PFSK-1 (cell line): ENCODE measurements around the gene PATE3. TPM values are rescaled to one million over a fixed set of nuclear protein-coding genes. Genes with fewer than 3 reads are reported as not detected.

Source experiments
- FOXP2 ChIP-seq: optimal IDR thresholded peaks from 2 replicates; pipeline ENCODE3; 2011; ENCODE audit warnings: borderline replicate concordance, control low read depth, inconsistent platforms; ENCODE audit not compliant: insufficient read depth; ENCODE audit errors: extremely low read length, extremely low read depth
- POLR2AphosphoS5 ChIP-seq: IDR thresholded peaks from 2 replicates; pipeline ENCODE4 v1.6.1; 2012; ENCODE audit warnings: low read depth, mild to moderate bottlenecking, control low read depth, low read length, moderate library complexity
- SIN3A ChIP-seq: IDR thresholded peaks from 2 replicates; pipeline ENCODE4 v1.6.1; 2012; ENCODE audit warnings: mild to moderate bottlenecking, low read length, moderate library complexity, borderline replicate concordance; ENCODE audit not compliant: insufficient read depth
- TAF1 ChIP-seq: IDR thresholded peaks from 2 replicates; pipeline ENCODE4 v1.6.1; 2012; ENCODE audit warnings: low read length, control low read depth, borderline replicate concordance; ENCODE audit not compliant: insufficient read depth
- polyA plus RNA-seq: library from polyadenylated mRNA; unstranded; fragments of >200 nt; gene quantifications from one replicate; pipeline ENCODE4 v1.2.1, GENCODE V29; 2012; ENCODE audit warnings: low read depth, missing spikeins; ENCODE audit not compliant: insufficient read length
- TF ChIP-seq, protein P1 (sequence below), 2 experiments: IDR thresholded peaks; 2 replicates each; pipeline versions ENCODE4 v1.6.1 to v1.8.0; 2011 to 2012; ENCODE audit warnings: low read depth in 2 of 2, low read length in 2 of 2, control low read depth in 1 of 2, inconsistent platforms in 1 of 2, mild to moderate bottlenecking in 1 of 2, moderate library complexity in 1 of 2; ENCODE audit not compliant: insufficient read depth in 1 of 2

The PATE3 gene, protein sequence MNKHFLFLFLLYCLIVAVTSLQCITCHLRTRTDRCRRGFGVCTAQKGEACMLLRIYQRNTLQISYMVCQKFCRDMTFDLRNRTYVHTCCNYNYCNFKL
- polyA plus RNA-seq = not detected

DNA sequence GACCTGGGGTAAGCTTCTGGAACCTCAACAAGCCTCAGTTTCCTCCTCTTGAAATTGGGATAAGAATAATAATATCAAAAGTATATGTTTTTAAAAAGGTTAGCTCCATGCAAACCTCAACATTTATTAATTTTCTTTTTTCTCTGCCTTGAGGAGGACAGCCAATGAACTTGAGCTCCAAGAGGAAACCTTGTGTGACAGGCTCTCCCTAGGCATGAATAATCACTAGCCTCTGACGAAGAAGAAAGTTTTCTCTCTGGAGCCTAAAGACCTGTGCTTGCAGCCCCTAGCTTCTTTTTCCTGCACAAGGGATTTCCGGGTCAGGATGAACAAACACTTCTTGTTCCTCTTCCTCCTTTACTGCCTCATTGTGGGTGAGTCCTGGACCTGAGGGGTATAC lies at the start of gene PATE3:
Gene PATE3, plus strand, starts transcription at position 301 of the 400 bp plus-strand sequence. Its CDS starts 25 bp downstream, at position 326.
- TF ChIP-seq POLR2AphosphoS5 = no peak

GRCh38 chr11:125740617-125741016 lies 47.3 kb upstream of the PATE3 start:
- TF ChIP-seq SIN3A = no peak
- TF ChIP-seq, protein P1, sequence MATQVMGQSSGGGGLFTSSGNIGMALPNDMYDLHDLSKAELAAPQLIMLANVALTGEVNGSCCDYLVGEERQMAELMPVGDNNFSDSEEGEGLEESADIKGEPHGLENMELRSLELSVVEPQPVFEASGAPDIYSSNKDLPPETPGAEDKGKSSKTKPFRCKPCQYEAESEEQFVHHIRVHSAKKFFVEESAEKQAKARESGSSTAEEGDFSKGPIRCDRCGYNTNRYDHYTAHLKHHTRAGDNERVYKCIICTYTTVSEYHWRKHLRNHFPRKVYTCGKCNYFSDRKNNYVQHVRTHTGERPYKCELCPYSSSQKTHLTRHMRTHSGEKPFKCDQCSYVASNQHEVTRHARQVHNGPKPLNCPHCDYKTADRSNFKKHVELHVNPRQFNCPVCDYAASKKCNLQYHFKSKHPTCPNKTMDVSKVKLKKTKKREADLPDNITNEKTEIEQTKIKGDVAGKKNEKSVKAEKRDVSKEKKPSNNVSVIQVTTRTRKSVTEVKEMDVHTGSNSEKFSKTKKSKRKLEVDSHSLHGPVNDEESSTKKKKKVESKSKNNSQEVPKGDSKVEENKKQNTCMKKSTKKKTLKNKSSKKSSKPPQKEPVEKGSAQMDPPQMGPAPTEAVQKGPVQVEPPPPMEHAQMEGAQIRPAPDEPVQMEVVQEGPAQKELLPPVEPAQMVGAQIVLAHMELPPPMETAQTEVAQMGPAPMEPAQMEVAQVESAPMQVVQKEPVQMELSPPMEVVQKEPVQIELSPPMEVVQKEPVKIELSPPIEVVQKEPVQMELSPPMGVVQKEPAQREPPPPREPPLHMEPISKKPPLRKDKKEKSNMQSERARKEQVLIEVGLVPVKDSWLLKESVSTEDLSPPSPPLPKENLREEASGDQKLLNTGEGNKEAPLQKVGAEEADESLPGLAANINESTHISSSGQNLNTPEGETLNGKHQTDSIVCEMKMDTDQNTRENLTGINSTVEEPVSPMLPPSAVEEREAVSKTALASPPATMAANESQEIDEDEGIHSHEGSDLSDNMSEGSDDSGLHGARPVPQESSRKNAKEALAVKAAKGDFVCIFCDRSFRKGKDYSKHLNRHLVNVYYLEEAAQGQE (IDR thresholded peaks at IDR 0.05; ENCODE audit: insufficient read depth in 1 of 2, low read depth in 2 of 2, low read length in 2 of 2) = no peak
- no peak for TF ChIP-seq POLR2AphosphoS5
- TF ChIP-seq TAF1 = no peak
- TF ChIP-seq FOXP2 = no peak

GRCh38 chr11:125743681-125744080 lies 44.2 kb upstream of the PATE3 start:
- TF ChIP-seq FOXP2 = no peak
- TF ChIP-seq, protein P1 (IDR thresholded peaks at IDR 0.05; ENCODE audit: insufficient read depth in 1 of 2, low read depth in 2 of 2, low read length in 2 of 2) = no peak
- TF ChIP-seq TAF1 = no peak
- TF ChIP-seq SIN3A = no peak
- no peak for TF ChIP-seq POLR2AphosphoS5

GRCh38 chr11:125745979-125746378 lies 41.9 kb upstream of the PATE3 start, which contains the start of gene PATE1:
Gene PATE1, plus strand, starts transcription at chr11:125746279. Its CDS starts 26 bp downstream, at chr11:125746305.
- TF ChIP-seq, protein P1 (IDR thresholded peaks at IDR 0.05; ENCODE audit: insufficient read depth in 1 of 2, low read depth in 2 of 2, low read length in 2 of 2) = no peak
- TF ChIP-seq TAF1 = no peak
- no peak for TF ChIP-seq FOXP2
- TF ChIP-seq SIN3A = no peak
- TF ChIP-seq POLR2AphosphoS5 = no peak

- TF ChIP-seq, protein P1 (IDR thresholded peaks at IDR 0.05; ENCODE audit: insufficient read depth in 1 of 2, low read depth in 2 of 2, low read length in 2 of 2) = no peak
- TF ChIP-seq FOXP2 = no peak
- no peak for TF ChIP-seq POLR2AphosphoS5
- TF ChIP-seq SIN3A = no peak
- no peak for TF ChIP-seq TAF1
Measured at GRCh38 chr11:125750629-125751028, 37.3 kb upstream of the PATE3 start.
